ENCODE results near the gene FBXL7.

FBXL7 gene

GRCh38 chr5:15790446-15791018 is 290.6 kb downstream of the FBXL7 start:
- Histone ChIP-seq H3K27me3 (ENCODE audit: low read depth, low read length) (no peaks in the 10 kb centered on the region), H3K4me1 (ENCODE audit: low read length) (no peaks in the 10 kb centered on the region), H3K9ac (ENCODE audit: low read length) (no peak overlapping the region), H3K4me2 (ENCODE audit: low read length) (no peak overlapping the region), H3K9me3 (ENCODE audit: insufficient read depth, low read length) (no peaks in the 10 kb centered on the region), H3K36me3 (replicated peaks; ENCODE audit: low read depth, low read length) (no peaks in the 10 kb centered on the region), H3K4me3 (ENCODE audit: low read length) (no peak overlapping the region), H3K27ac (ENCODE audit: low read length) (no peak overlapping the region), H4K20me1 (ENCODE audit: insufficient read depth, low read length) (no peaks in the 10 kb centered on the region), H2AFZ (ENCODE audit: low read depth, low read length) (no peak overlapping the region), H3K79me2 (ENCODE audit: low read length) (no peaks in the 10 kb centered on the region)
- TF ChIP-seq CTCF (IDR thresholded peaks at IDR 0.05; ENCODE audit: low read depth, low read length) = no peak

- H4K20me1 ChIP-seq (ENCODE audit: insufficient read depth, low read length) = no peaks in the 10 kb centered on the region
- H3K36me3 ChIP-seq (replicated peaks; ENCODE audit: low read depth, low read length) = no peaks in the 10 kb centered on the region
- H3K4me1 ChIP-seq (ENCODE audit: low read length) = no peaks in the 10 kb centered on the region
- no peak overlapping the region for H2AFZ ChIP-seq (ENCODE audit: low read depth, low read length)
- H3K9ac ChIP-seq (ENCODE audit: low read length) = no peak overlapping the region
- no peaks in the 10 kb centered on the region for H3K27me3 ChIP-seq (ENCODE audit: low read depth, low read length)
- H3K27ac ChIP-seq (ENCODE audit: low read length) = no peak overlapping the region
- H3K79me2 ChIP-seq (ENCODE audit: low read length) = no peaks in the 10 kb centered on the region
- TF ChIP-seq CTCF (IDR thresholded peaks at IDR 0.05; ENCODE audit: low read depth, low read length) (no peak), EZH2phosphoT487 (IDR thresholded peaks at IDR 0.05; ENCODE audit: low read depth) (no peak)
- no peaks in the 10 kb centered on the region for H3K9me3 ChIP-seq (ENCODE audit: insufficient read depth, low read length)
- no peak overlapping the region for H3K4me3 ChIP-seq (ENCODE audit: low read length)
- no peak overlapping the region for H3K4me2 ChIP-seq (ENCODE audit: low read length)
These were observed 291.3 kb downstream of the FBXL7 start for GRCh38 chr5:15791274-15791673.

GRCh38 chr5:15791859-15792258 is 291.9 kb downstream of the FBXL7 start:
- Histone ChIP-seq H3K36me3 (replicated peaks; ENCODE audit: low read depth, low read length) (no peaks in the 10 kb centered on the region), H3K4me2 (ENCODE audit: low read length) (no peak overlapping the region)

More at GRCh38 chr5:15791859-15792258, 291.9 kb downstream of the FBXL7 start:
- H3K4me3 ChIP-seq (ENCODE audit: low read length) = no peak overlapping the region
- no peaks in the 10 kb centered on the region for H3K4me1 ChIP-seq (ENCODE audit: low read length)
- no peak overlapping the region for H3K27ac ChIP-seq (ENCODE audit: low read length)
- no peaks in the 10 kb centered on the region for H4K20me1 ChIP-seq (ENCODE audit: insufficient read depth, low read length)
- H2AFZ ChIP-seq (ENCODE audit: low read depth, low read length) = no peak overlapping the region
- H3K9ac ChIP-seq (ENCODE audit: low read length) = no peak overlapping the region
- H3K9me3 ChIP-seq (ENCODE audit: insufficient read depth, low read length) = no peaks in the 10 kb centered on the region
- no peaks in the 10 kb centered on the region for H3K79me2 ChIP-seq (ENCODE audit: low read length)
- H3K27me3 ChIP-seq (ENCODE audit: low read depth, low read length) = no peaks in the 10 kb centered on the region
- TF ChIP-seq CTCF (IDR thresholded peaks at IDR 0.05; ENCODE audit: low read depth, low read length) (no peak), EZH2phosphoT487 (IDR thresholded peaks at IDR 0.05; ENCODE audit: low read depth) (no peak)

Data from OCI-LY3 (cell line).